Fibroblast of skin of back (primary cell): ENCODE measurements around the gene TNFRSF13B.

Source experiments
- DNase-seq: peaks from one replicate; pipeline ENCODE4 v3.0.0-alpha.2; 2013

The TNFRSF13B gene

DNA sequence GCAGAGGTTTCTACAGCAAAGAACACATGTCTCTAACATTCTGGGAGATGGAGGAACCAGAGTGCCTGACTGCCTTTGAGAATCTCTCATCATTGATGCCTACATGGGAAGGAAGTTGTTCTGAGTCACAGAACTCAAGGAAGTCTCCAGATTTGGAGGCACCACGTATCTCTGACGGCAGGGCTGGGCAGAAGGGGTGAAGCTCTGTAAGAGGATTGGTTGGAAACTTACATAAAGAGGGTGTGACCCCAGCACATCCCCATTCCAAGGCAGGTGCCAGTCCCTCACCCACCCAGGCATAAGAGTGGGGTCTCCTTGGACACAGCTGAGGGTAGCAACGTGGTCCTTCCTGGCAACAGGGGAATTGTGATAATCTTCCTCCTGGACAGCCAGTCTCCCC is 17.4 kb downstream of the TNFRSF13B start:
- DNase-seq: no peak

DNA sequence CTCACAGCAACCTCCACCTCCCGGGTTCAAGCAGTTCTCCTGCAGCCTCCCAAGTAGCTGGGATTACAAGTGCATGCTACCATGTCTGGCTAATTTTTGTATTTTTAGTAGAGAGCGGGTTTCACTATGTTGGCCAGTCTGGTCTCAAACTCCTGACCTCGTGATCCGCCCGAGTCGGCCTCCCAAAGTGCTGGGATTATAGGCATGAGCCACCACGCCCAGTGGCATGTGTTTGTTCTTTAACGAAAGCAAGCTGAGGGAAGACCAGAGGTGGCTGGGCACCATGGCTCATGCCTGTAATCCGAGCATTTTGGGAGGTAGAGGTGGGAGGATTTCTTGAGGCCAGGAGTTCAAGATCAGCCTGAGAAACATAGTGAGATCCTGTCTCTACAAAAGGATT is 18.1 kb downstream of the TNFRSF13B start:
- no peak for DNase-seq

- DNase-seq: no peak
These were observed 18.6 kb downstream of the TNFRSF13B start for GRCh38 chr17:16953347-16953746.

DNA sequence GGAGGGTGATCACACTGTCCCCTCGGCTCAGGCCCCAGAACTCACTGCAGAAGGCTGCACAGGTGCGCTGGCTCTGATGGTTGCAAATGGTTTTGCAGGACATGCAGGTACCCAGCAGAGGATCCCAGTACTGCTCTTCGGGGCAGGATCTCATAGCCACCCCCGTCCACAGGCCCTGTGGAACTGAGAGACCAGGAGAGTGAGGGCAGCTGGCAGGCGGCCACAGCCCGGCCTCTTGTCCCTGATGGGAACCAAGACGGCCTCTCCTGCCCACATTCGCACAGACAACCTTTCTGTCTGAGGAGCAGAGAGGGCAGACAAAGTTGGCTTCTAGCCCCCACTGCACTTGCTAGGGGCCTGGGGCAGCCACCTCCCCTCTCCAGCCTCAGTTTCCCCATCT is 19.5 kb downstream of the TNFRSF13B start:
- no peak for DNase-seq

GRCh38 chr17:16950488-16950887 is 21.4 kb downstream of the TNFRSF13B start:
- DNase-seq: no peak

DNA sequence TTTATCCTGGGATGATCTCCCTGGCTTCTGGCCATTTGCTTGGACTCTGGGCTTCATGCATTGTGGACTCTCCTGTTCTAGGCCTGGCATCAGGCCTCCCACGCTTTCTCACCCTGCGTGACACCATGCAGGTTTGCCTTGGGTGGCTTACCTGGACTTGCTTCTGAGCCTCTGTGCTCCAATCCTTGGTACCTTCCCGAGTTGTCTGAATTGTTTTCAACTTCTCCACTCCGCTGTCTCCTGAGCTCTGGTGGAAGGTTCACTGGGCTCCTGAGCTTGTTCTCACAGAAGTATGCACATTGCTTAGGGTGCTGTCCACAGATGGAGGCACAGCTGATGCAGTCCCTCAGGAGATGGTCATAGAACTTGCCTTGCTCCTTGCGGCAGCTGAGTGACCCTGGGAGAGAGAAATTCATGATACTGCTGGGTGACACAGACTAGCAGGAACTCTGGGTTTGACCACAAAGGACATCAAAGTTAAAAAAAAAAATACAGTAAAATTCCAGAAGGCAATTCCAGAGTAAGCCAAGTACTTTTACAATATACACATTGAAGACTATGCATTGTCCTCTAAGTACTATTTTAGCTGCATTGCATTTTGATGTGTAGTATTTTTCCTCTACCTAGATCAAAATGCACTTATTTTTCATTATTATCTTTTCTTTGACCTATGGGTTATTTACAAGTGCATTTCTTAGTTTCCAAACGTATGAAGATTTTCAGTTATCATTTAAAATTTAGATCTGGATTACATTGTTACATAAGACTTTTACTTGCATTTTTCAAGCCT is 23.1 kb downstream of the TNFRSF13B start:
- no peak for DNase-seq

GRCh38 chr17:16947470-16947869 is 24.4 kb downstream of the TNFRSF13B start:
- DNase-seq: no peak

GRCh38 chr17:16945663-16946218 is 26.2 kb downstream of the TNFRSF13B start:
- no peak for DNase-seq

- no peak for DNase-seq
These were observed 26.8 kb downstream of the TNFRSF13B start for GRCh38 chr17:16945136-16945482.

DNA sequence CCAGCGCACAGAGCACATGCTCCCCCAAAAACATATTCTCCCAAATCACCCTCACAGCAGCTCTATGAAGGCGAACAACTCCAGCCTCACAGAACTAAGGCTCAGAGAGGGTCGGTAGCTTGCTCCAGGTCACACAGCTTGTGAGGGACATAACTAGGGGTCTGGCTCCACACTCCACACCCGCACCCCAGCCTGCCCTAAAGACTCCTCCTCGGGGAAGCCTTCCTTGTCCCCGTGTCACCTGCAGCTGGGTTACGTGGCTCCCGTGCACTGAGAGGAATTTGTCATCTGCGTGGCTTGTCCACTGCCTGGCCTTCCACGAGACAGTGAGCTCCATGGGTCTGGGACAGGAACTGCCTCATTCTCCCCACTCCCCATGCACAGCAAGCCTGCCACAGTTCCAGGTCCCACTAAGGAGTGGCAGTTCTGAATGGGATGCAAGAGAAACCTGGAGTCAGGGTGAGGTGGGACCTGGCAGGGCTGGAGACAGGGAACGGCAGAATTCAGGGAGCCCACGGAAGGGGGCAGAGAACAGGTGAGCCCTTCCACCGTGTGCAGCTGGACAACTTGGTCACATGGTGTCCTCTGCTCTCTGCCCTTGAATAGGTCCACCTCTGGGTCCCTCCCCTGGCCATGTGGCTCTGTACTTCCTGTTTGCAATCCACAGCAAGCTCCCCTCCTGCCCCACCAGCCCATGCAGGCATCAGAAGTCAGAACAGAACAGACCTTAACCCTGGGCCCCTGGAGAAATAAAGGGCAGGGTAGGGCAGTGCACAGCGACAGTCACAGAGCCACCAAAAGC is 27.4 kb downstream of the TNFRSF13B start:
- DNase-seq: no peak

- no peak for DNase-seq
These were observed 28.2 kb downstream of the TNFRSF13B start for GRCh38 chr17:16943541-16944333.

DNA sequence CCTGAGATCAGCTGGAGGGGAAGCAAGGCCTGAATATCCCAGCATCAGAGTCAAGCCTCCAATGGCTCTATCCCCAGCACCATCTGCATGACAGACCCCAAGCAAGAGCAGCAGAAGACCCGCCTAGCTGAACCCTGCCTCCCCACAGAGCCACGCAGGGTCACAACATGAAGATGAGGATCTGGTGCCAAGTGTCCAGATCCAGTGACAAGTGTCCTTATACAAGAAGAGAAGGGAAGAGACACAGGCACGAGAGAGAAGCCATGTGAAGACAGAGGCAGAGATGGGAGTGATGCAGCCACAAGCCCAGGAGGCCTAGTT is 28.9 kb downstream of the TNFRSF13B start:
- DNase-seq: no peak

- DNase-seq: peak; percentile 54
These were observed 29.5 kb downstream of the TNFRSF13B start for GRCh38 chr17:16942141-16943031.

DNA sequence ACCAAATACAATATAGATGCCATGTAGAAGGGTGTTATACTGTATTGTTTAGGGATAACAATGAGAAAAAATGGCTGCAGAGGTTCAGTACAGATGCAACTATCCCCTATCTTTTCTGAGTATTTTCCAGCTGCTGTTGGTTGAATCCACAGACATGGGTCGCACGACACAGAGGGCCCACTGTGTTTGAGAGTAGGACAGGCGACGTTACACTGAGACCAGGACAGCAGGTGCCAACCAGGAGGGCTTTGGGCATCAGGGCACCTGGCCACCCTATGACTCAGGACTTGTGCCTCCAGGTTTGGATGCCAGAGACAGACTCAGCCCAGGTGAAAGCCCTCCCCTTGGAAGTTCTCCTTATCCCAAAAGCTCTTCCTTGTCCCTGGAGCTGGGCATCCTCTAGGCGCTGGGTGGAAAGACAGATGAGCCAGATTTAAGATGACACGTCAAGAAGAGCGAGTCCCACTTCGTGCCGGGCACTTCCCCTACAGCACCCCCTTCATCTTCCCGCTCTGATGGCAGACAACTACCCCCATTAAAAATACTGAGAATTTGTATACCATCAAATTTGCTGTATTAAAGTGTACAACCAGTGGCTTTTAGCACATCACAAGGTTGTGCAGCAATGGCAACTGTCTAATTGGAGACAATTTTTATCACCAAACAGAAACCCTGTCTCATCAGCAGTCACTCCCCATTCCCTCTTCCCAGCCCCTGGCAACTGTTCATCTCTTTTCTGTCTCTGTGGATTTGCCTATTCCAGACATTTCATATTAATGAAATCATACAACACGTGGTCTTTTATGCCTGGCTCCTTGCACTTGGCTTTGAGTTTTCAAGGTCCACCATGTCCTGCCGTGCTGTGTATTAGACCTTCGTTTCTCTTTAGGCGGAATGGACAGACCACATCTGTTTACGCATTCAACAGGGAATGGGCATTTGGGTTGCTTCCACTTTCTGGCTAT is 30.6 kb downstream of the TNFRSF13B start:
- peak; percentile 52 for DNase-seq

DNA sequence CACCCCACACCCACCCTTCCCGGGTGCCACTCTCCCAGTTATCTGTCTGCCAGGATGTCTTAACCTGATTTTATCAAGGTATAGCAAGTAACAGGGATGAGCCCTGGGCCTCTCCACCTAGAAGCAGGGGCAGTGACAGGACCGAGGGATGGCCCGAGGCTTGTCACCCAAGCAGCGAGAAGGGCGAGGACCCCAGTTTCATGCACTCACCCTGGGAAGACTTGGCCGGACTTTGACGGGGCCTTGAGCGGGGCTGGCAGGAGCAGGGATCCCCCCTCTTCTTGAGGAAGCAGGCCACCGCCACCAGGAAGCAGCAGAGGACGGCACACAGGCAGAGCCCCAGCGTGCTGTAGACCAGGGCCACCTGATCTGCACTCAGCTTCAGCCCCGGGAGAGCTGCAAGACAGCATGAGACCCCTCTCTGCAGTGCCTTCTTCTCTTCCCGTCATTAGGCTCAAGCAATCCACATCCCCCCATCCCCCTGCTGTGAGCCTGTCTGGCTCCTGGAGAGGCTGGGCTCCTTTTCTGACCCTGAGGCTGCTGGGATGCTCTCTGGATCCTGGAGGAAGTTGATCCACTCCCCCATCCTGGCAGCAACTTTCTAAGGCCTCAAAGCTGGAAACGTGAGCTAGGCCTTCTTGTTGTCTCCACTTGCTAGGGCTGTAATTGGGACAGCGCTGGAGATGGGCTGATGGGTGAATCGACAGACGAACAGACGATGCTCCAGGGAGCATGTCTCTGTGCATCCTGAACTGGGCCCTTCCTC is 31.6 kb downstream of the TNFRSF13B start:
- no peak for DNase-seq

DNA sequence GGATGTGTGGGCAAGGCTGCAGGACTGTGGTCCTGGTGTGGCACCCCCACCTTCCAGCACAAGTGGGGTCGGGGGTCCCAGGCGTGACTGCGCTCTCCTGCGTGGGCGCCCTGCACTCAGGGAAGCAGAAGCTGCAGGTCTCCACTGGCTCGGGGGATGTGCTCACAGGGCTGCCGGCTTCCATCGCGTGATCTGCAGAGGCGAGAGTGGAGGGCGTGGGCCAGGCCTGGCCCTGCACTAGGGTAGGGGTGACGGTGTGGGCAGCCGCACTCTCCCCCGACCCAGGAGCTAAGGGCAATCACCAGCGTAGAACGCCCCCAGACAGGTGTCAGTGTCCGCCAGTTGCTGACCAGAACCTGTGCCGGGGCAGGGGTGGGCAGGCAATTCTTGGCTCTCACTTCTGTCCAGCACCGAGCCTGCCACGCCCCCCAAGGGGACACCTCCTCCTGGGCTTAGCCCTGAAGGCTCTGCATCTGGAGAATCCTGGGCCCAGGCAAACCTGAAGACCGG is 32.3 kb downstream of the TNFRSF13B start:
- no peak for DNase-seq

DNA sequence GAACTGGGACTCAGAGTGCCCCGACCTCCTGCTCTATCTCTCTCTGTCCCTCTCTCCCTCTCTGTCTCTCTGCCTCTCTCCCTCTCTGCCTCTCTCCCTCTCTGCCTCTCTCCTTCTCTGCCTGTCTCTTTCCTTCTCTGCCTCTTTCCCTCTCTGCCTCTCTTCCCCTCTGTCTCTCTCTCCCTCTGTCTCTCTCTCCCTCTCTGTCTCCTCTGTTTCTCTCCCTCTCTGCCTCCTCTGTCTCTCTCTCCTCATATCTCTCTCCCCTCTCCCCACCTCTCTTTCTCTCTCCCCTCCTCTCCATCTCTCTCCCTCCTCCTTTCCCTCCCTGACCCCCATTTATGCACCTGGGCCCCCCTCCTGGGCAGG is 32.7 kb downstream of the TNFRSF13B start:
- no peak for DNase-seq

DNA sequence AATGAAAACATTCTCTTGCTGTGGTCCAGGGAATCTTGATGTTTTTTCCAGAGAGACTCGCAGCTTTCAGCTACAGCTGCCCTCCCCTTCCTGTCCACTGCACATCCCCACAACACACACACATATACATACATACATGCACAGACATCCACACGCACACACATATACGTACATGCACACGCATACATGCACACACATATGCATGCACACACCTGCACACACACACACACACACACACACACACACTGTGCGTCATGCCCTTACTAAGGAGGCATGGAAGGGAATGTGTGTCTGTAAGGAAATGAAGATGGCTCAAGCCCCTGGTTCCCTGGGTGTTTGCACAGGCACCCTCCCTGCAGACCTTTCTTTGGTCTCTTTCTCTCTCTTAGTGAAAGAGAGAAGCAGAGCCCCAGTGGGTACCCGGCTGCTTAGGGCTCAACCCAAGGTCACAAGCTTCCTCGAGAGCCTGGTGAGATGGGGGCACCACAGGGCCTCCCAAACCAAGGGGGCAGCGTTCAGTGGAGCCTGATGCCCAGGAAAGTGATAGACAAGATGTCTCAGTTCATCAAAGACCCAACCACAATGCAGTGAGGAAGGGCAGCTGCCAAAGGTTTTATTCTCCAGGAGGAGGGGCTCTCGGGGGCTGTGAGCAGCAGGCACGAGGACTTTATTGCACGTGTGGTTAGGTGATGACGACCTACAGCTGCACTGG is 33.3 kb downstream of the TNFRSF13B start:
- no peak for DNase-seq

GRCh38 chr17:16938031-16938430 is 33.9 kb downstream of the TNFRSF13B start:
- DNase-seq: no peak
